ENCODE data around the gene QPRT. TPM values are rescaled to one million over a fixed set of nuclear protein-coding genes. Genes with fewer than 3 reads are reported as not detected.
"Not testable (repeated sequence)": the region's sequence is repeated elsewhere in the genome, so short reads cannot be mapped to it uniquely, and the experiment has no call there.

Gene QPRT
- total RNA-seq, 1 experiment from 2014 or later, result 27.9 TPM

DNA sequence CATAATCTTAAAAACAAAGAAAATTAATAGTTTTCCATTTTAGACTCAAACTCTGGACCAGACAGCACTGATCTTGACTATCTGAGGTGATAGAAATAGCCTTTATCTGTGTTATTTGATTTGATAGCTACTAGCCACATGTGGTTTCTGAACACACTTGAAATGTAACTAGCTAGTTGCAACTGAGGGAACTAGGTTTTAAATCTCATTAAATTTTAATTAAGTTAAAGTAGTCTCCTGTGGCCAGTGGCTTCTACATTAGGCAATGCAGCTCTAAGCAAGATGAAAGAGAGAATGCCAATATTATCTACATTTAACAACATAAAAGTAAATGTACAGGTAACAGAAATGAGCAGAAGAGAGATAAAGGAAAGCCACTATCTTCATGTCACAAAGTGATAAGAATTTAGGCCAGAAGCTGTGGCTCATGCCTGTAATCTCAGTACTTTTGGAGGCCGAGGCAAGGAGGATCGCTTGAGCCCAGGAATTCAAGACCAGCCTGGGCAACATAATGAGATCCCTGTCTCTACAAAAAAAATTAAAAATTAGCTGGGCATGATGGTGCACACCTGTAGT, 27.1 kb upstream of the QPRT start:
- ChIA-PET POLR2A (no interaction called here), CTCF (no interaction called here)
- Histone ChIP-seq H3K36me3 (ENCODE audit: control insufficient read depth, insufficient read depth, low read length) (no peaks in the 10 kb centered on the region), H3K9me3 (ENCODE audit: control insufficient read depth, insufficient read depth, low read depth, low read length) (no peaks in the 10 kb centered on the region), H3K4me3 (ENCODE audit: low read depth in 2 of 2, low read length in 2 of 2) (no peak overlapping the region), H3K27me3 (ENCODE audit: control insufficient read depth, insufficient read depth, low read length) (no peaks in the 10 kb centered on the region), H3K4me1 (ENCODE audit: control insufficient read depth, insufficient read depth, low read length) (no peaks in the 10 kb centered on the region), H3K27ac (ENCODE audit: low read length) (no peak overlapping the region)
- DNase-seq (ENCODE audit: low read depth, low spot score) (no peak), ATAC-seq (no peak)
- no TSS peak for BruUV-seq (replicated peaks)
- TF ChIP-seq SIN3A (IDR thresholded peaks at IDR 0.05; ENCODE audit: borderline replicate concordance, insufficient read depth, low read depth, low read length) (no peak), TCF7L2 (IDR thresholded peaks at IDR 0.05; ENCODE audit: low read depth, low read length) (no peak), POLR2AphosphoS5 (IDR thresholded peaks at IDR 0.05; ENCODE audit: low read depth, low read length) (no peak)
- TF ChIP-seq, protein P1, sequence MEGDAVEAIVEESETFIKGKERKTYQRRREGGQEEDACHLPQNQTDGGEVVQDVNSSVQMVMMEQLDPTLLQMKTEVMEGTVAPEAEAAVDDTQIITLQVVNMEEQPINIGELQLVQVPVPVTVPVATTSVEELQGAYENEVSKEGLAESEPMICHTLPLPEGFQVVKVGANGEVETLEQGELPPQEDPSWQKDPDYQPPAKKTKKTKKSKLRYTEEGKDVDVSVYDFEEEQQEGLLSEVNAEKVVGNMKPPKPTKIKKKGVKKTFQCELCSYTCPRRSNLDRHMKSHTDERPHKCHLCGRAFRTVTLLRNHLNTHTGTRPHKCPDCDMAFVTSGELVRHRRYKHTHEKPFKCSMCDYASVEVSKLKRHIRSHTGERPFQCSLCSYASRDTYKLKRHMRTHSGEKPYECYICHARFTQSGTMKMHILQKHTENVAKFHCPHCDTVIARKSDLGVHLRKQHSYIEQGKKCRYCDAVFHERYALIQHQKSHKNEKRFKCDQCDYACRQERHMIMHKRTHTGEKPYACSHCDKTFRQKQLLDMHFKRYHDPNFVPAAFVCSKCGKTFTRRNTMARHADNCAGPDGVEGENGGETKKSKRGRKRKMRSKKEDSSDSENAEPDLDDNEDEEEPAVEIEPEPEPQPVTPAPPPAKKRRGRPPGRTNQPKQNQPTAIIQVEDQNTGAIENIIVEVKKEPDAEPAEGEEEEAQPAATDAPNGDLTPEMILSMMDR (IDR thresholded peaks at IDR 0.05), result no peak
- TF ChIP-seq, protein P2, sequence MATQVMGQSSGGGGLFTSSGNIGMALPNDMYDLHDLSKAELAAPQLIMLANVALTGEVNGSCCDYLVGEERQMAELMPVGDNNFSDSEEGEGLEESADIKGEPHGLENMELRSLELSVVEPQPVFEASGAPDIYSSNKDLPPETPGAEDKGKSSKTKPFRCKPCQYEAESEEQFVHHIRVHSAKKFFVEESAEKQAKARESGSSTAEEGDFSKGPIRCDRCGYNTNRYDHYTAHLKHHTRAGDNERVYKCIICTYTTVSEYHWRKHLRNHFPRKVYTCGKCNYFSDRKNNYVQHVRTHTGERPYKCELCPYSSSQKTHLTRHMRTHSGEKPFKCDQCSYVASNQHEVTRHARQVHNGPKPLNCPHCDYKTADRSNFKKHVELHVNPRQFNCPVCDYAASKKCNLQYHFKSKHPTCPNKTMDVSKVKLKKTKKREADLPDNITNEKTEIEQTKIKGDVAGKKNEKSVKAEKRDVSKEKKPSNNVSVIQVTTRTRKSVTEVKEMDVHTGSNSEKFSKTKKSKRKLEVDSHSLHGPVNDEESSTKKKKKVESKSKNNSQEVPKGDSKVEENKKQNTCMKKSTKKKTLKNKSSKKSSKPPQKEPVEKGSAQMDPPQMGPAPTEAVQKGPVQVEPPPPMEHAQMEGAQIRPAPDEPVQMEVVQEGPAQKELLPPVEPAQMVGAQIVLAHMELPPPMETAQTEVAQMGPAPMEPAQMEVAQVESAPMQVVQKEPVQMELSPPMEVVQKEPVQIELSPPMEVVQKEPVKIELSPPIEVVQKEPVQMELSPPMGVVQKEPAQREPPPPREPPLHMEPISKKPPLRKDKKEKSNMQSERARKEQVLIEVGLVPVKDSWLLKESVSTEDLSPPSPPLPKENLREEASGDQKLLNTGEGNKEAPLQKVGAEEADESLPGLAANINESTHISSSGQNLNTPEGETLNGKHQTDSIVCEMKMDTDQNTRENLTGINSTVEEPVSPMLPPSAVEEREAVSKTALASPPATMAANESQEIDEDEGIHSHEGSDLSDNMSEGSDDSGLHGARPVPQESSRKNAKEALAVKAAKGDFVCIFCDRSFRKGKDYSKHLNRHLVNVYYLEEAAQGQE (IDR thresholded peaks at IDR 0.05; ENCODE audit: insufficient read depth in 1 of 2, low read depth in 2 of 2, low read length in 1 of 2), result no peak
- intact Hi-C loops (cut with micrococcal nuclease; ENCODE audit: unreplicated experiment) (no loop called here), in situ Hi-C loops (cut with HindIII; ENCODE audit: low pct_unique_long_range_greater_than_20kb, low sequenced_read_pairs) (no loop called here)

- H3K27me3 ChIP-seq (ENCODE audit: control insufficient read depth, insufficient read depth, low read length), result no peaks in the 10 kb centered on the region
- H3K9me3 ChIP-seq (ENCODE audit: control insufficient read depth, insufficient read depth, low read depth, low read length), result no peaks in the 10 kb centered on the region
- CTCF ChIA-PET, result no interaction called here
- intact Hi-C loops (cut with micrococcal nuclease; ENCODE audit: unreplicated experiment) (no loop called here), in situ Hi-C loops (cut with HindIII; ENCODE audit: low pct_unique_long_range_greater_than_20kb, low sequenced_read_pairs) (no loop called here)
- ATAC-seq, result no peak
- H3K4me1 ChIP-seq (ENCODE audit: control insufficient read depth, insufficient read depth, low read length), result no peaks in the 10 kb centered on the region
- TF ChIP-seq SIN3A (IDR thresholded peaks at IDR 0.05; ENCODE audit: borderline replicate concordance, insufficient read depth, low read depth, low read length) (no peak), POLR2AphosphoS5 (IDR thresholded peaks at IDR 0.05; ENCODE audit: low read depth, low read length) (no peak), TCF7L2 (IDR thresholded peaks at IDR 0.05; ENCODE audit: low read depth, low read length) (no peak)
- TF ChIP-seq, protein P1 (IDR thresholded peaks at IDR 0.05), result no peak
- TF ChIP-seq, protein P2 (IDR thresholded peaks at IDR 0.05; ENCODE audit: insufficient read depth in 1 of 2, low read depth in 2 of 2, low read length in 1 of 2), result no peak
- no peak overlapping the region for H3K27ac ChIP-seq (ENCODE audit: low read length)
- POLR2A ChIA-PET, result no interaction called here
- BruUV-seq (replicated peaks), result no TSS peak
- no peak overlapping the region for H3K4me3 ChIP-seq (ENCODE audit: low read depth in 2 of 2, low read length in 2 of 2)
- H3K36me3 ChIP-seq (ENCODE audit: control insufficient read depth, insufficient read depth, low read length), result no peaks in the 10 kb centered on the region
- DNase-seq (ENCODE audit: low read depth, low spot score), result no peak
Measured at GRCh38 chr16:29653471-29653870, 25.5 kb upstream of the QPRT start.

DNA sequence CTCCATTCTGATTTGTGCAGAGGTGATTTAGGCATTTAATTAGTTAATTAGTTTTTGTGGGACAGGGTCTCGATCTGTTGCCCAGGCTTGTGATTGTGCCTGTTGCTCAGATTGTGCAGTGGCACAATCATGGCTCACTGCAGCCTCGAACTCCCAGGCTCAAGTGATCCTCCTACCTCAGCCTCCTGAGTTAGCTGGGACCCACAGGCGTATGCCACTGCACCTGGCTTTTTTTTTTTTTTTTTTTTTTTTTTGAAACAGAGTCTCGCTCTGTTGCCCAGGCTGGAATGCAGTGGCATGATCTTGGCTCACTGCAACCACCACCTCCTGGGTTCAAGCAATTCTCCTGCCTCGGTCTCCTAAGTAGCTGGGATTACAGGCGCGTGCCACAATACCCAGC, 25.1 kb upstream of the QPRT start:
- H3K36me3 ChIP-seq (ENCODE audit: control insufficient read depth, insufficient read depth, low read length); H3K27ac ChIP-seq (ENCODE audit: low read length); H3K4me1 ChIP-seq (ENCODE audit: control insufficient read depth, insufficient read depth, low read length); H3K27me3 ChIP-seq (ENCODE audit: control insufficient read depth, insufficient read depth, low read length); H3K4me3 ChIP-seq (ENCODE audit: low read depth in 2 of 2, low read length in 2 of 2); DNase-seq (ENCODE audit: low read depth, low spot score); intact Hi-C loops (cut with micrococcal nuclease; ENCODE audit: unreplicated experiment); CTCF ChIA-PET; H3K9me3 ChIP-seq (ENCODE audit: control insufficient read depth, insufficient read depth, low read depth, low read length); in situ Hi-C loops (cut with HindIII; ENCODE audit: low pct_unique_long_range_greater_than_20kb, low sequenced_read_pairs); ATAC-seq; POLR2A ChIA-PET; BruUV-seq (replicated peaks): not testable (repeated sequence)
